Measurements from ENCODE around the gene IRX5.
A peak's percentile ranks its signal among the peaks of the same experiment; 100 is the strongest.

Gene IRX5

GRCh38 chr16:54931120-54932014, 702 bp downstream of the IRX5 start:
- DNase-seq = peak; percentile 61

GRCh38 chr16:54932021-54932660, 1.5 kb downstream of the IRX5 start:
- DNase-seq = no peak

GRCh38 chr16:54932737-54933254, 2.1 kb downstream of the IRX5 start:
- DNase-seq = no peak

DNA sequence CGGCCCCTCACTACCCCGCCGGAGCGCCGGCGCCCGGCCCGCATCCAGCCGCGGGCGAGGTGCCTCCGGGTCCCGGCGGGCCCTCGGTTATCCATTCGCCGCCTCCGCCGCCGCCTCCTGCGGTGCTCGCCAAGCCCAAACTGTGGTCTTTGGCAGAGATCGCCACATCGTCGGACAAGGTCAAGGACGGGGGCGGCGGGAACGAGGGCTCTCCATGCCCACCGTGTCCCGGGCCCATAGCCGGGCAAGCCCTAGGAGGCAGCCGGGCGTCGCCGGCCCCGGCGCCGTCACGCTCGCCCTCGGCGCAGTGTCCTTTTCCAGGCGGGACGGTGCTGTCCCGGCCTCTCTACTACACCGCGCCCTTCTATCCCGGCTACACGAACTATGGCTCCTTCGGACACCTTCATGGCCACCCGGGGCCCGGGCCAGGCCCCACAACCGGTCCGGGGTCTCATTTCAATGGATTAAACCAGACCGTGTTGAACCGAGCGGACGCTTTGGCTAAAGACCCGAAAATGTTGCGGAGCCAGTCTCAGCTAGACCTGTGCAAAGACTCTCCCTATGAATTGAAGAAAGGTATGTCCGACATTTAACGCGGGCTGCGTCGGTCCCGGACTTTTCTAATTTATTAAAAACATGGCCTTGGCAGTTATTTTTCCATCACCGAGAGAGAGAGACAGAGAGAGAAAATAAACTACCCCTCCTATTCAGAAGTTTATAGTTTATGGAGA, 2.8 kb downstream of the IRX5 start:
- DNase-seq = peak; percentile 53

DNA sequence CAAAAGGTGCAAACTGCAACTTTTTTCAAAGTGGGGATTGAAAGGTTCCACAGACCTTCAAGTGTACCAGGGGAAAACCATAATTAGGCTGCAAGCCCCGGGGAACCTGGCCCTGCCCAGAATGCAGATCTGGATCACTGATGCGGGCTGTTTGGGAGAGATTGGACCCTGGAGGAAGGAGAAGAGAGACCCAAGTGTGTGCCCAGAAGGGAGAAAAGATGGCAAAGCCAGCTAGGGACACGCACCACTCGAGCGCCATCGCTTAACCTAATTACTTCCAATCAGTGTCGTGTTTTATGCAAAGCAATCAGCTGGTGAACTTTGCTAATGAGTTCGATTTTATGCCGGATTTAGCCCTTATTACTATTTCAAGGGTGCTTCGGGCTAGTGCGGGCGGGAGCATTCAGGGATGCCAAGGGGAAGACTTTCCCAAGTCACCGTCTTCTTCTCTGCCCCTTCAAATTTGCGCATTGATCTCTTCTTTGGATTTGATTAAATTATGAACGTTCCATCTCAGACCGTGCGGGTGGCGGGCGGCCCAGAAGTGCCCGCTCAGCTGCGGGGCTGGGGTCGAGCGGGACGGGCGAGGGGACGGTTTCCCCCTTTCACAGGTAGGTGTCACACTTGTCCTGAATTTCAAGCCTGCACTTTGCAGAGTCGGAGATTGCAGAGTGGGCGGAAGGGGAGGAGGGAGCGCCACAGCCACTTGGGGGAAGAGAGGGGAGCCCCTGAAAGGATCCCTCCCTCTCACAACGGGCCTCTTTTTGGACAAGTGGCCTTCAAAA, 4.0 kb downstream of the IRX5 start:
- DNase-seq = no peak

DNA sequence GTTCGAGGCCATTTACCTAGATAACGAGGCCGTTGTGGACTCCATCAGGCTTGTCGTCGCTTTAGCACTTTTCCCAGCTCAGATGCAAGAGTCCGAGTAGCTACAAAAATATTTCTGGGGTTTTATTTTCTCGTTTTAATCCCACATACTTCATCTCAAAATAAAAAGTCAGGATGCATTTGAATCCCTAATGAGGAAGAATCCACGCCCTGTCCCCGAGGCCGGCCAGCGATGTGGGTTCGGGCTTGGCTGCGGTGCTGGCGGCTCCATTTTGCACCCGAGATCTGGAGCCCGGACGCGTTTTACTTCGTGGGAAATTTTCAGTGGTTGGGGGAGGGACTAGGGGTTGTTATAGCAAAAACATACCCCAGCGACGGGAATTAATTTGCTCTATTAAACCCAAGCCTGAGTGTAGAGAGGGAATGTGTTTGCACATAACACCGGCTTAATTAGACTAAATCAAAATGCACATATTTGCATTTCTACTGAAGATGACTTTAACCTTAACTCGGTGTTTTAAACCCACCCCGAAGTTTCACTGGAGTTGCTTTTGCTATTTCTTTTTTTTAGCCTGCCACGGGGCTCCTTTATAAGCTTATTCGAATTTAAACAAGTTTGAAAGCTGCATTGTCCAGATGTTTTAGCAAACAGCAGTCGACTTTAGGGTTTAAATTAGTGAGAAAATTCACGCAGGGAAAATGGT, 4.8 kb downstream of the IRX5 start:
- DNase-seq = no peak

DNA sequence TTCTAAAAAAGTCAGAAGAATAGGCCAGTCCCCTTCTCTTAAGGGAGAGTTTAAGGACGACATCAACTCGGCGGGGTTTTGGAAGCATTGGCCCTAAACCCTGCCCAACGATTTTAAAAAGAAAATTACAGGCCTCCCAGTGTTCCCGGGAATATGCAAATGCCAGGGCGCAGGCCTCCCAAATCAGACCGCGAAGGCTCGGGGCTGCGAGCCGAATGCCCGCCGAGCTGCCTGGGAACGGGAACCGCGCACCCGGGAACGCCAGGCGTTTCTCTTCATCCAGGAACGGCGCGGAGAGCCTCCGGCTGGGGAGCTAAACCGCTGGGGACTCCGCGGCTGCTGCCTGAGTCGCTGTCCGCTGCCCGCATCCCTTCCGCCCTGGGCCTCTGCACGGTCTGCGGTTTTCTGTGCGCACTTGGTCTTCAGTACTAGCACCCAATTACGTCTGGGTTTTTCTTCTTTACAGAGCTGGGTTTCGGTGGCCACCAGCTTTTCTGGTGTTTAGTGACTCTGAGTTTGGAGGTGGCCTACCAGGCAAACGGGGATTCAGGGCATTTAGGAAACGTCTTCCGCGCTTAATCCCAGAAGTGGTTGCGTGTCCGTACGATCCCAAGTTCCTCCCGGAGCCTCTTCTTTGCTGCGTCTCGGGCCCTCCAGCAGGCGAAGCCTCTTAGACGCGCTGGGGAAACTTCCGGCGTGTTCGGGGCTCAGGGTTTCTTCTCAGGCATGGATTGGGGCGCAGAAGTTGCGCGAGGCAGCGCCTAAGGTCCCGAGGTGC, 5.7 kb downstream of the IRX5 start:
- peak; percentile 52 for DNase-seq

DNA sequence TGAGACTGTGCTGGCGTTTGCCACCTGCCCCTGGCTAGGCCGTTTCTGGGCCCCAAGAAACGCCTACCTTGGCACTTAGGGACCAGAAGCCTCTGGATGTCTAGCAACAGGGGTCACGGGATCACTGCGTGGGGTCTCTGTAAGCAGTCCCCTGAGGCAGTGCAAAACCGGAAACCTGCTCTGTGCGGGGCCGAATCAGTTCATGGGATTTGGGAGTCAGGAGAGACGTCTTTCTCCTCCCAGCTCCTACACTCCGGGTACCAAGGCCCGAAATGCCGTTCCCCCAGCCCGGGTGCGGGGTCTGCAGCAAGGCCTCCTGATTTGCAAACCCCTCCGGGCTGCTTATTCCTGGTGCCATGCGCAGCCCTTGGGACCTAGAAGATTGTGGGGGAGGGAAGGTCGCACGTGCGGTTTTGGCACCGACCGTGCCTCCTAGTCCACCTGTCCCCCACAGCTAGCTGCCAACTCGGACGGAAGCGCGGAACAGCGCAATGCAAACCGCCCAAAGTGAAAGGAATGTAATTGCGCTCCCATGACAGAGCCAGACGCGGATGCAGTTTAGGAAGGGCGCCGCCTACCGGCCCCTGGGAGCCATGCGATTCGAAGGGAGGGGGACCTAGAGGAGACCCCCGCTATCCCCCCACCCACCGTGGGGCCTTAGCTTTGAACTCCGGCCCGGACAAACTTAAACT, 6.5 kb downstream of the IRX5 start:
- DNase-seq = peak; percentile 68

- no peak for DNase-seq
Observed at GRCh38 chr16:54937671-54938211, 7.1 kb downstream of the IRX5 start.

GRCh38 chr16:54938212-54939028, 7.8 kb downstream of the IRX5 start:
- DNase-seq = peak; percentile 53

GRCh38 chr16:54939029-54939346, 8.3 kb downstream of the IRX5 start:
- no peak for DNase-seq

- DNase-seq = no peak
Observed at GRCh38 chr16:54939510-54940278, 9.0 kb downstream of the IRX5 start.

DNA sequence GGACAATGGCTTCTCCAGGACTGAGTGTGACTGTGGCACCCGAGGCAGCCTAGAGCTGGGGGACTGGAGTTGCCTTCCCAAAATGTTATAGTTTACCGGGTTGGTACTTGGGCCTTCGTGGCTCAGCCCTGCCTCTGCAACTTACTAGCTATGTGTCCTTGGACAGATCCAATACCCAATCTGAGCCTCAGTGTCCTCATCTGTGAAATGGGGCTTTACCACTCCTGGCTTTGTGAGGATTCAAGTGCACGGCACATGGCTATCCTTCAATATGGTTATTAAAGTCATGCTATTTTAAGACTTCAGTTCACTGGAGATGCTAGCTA, 9.6 kb downstream of the IRX5 start:
- DNase-seq = no peak

DNA sequence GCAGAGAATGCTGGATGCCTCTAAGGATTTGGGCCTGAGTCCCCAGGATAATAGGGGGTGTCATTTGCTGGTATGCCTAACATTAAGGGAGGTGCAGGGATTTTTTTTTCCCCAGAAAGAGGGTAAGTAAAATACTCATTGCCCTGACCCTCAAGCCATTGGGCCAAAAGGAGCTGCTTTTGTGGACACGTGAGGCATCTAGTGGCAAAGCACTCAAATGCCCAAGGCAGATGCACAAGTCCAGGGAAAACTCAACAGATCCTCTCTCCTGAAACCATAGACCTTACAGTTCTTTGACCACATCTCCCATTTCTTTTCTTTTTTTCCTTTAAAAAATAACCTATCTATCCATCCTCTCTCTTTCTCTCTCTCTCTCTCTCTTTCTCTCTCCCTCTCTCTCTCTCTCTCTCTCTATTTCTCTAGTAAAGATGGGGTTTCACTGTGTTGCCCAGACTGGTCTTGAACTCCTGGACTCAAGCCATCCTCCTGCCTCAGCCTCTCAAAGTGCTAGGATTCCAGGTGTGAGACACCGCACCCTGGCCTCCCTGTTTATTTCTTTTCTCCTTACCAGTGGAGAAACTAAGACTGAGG, 11.8 kb downstream of the IRX5 start:
- DNase-seq = no peak

- no peak for DNase-seq
Observed at GRCh38 chr16:54944002-54944401, 13.3 kb downstream of the IRX5 start.

- no peak for DNase-seq
Observed at GRCh38 chr16:54945063-54945462, 14.4 kb downstream of the IRX5 start.

DNA sequence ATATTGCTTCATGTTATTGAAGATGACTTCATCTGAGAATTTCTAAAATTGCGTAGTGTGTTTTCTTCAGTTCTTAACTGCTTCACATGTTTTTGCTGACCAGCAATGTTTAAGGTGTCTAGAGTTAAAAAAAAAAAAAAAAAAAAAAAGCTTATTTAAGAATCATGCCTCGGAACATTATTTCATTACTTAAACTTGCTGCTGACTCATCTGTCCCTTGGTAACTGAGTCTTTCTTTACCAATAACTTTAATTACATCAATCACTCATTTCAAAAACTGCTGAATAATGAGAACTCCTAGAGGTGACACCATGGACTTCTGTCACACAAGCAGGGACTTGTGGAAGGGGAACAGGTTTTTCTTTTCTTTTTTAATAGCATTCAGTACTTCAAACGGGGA, 16.2 kb downstream of the IRX5 start:
- DNase-seq = no peak

GRCh38 chr16:54947616-54948015, 17.0 kb downstream of the IRX5 start:
- no peak for DNase-seq

Data from activated CD8-positive, alpha-beta memory T cell treated with anti-CD3 and anti-CD28 coated beads, Interleukin-2, amount 50 U/mL, for 48 hours (primary cell).